Esophagus muscularis mucosa (tissue), 4 donors: Measurements from ENCODE around the gene TMEM219.

Experiments
- CTCF ChIP-seq, 3 experiments: fragments of 200-600 bp in 2 of 3; fragments of 450-650 bp in 1 of 3; sonication (generic) in 2 of 3; IDR thresholded peaks; one replicate each; pipeline ENCODE4 v1.5.1; 2017 to 2019; ENCODE audit warnings: antibody characterized with exemption in 3 of 3, mild to moderate bottlenecking in 2 of 3, moderate library complexity in 1 of 3
- EP300 ChIP-seq: sonication (generic); formaldehyde crosslinking; IDR thresholded peaks from one replicate; pipeline ENCODE4 v1.6.1; 2017; ENCODE audit warnings: antibody characterized with exemption
- POLR2A ChIP-seq: fragments of 450-650 bp; IDR thresholded peaks from one replicate; pipeline ENCODE4 v1.6.1; 2017; ENCODE audit warnings: antibody characterized with exemption, moderate library complexity, mild to moderate bottlenecking, low read depth

GRCh38 chr16:29920288-29921033 lies 41.4 kb upstream of the TMEM219 start:
- TF ChIP-seq CTCF (IDR thresholded peaks at IDR 0.05), result no peak
- no peak for TF ChIP-seq EP300
- TF ChIP-seq POLR2A, result no peak
